ENCODE data around the gene NOTCH1. TPM values are rescaled to one million over a fixed set of nuclear protein-coding genes. Genes with fewer than 3 reads are reported as not detected.

Gene NOTCH1
- total and polyA plus RNA-seq, 2 of the 4 experiments (the other 2 are of a cell fraction) = 1.8 to 6.0 TPM

- Histone ChIP-seq H2BK15ac (ENCODE audit: low read depth, low read length) (no peak overlapping the region), H3K27ac (ENCODE audit: insufficient read depth, low read length) (no peak overlapping the region), H2BK120ac (ENCODE audit: low read depth, low read length) (no peak overlapping the region), H3K4me3 (ENCODE audit: insufficient read depth, low read depth, low read length) (peak overlapping the region; percentile 82), H4K5ac (ENCODE audit: low read depth, low read length) (no peak overlapping the region), H3K9ac (ENCODE audit: low read depth, low read length) (no peak overlapping the region), H3K18ac (ENCODE audit: low read depth, low read length) (no peak overlapping the region), H4K8ac (ENCODE audit: low read depth in 2 of 2, low read length in 2 of 2) (no peak overlapping the region), H4K20me1 (ENCODE audit: insufficient read depth, low read length) (peaks cover 48% of the 10 kb centered on the region), H3K27me3 (ENCODE audit: control insufficient read depth, insufficient read depth, low read length) (no peaks in the 10 kb centered on the region), H3K36me3 (ENCODE audit: control insufficient read depth, insufficient read depth, low read length) (peaks cover 13% of the 10 kb centered on the region; the same call in 1 of the 2 replicates), H2BK20ac (ENCODE audit: low read depth, low read length) (no peak overlapping the region), H3K56ac (ENCODE audit: extremely low read depth, insufficient read depth, low read length) (no peak overlapping the region), H2AK5ac (ENCODE audit: low read depth, low read length) (peak overlapping the region; percentile 60), H3K79me1 (ENCODE audit: low read depth in 1 of 2, low read length in 2 of 2) (peaks cover 15 to 60% of the 10 kb centered on the region in 2 experiments), H3K14ac (replicated peaks; ENCODE audit: low read depth, low read length) (no peak overlapping the region; the same call in 1 of the 2 replicates), H2BK5ac (ENCODE audit: low read depth, low read length, poor library complexity, severe bottlenecking) (no peak overlapping the region), H2AK9ac (replicated peaks; ENCODE audit: low read depth, low read length, poor library complexity) (peak overlapping the region; percentile 90), H3K23ac (ENCODE audit: low read depth, low read length) (no peak overlapping the region), H2AFZ (replicated peaks; ENCODE audit: low read length, poor library complexity) (no peak overlapping the region), H4K91ac (ENCODE audit: insufficient read depth, low read depth, low read length) (no peak overlapping the region), H3K9me3 (ENCODE audit: control insufficient read depth, insufficient read depth, low read length) (no peaks in the 10 kb centered on the region), H3K9me1 (ENCODE audit: insufficient read depth, low read length) (no peaks in the 10 kb centered on the region), H3K4ac (ENCODE audit: low read depth, low read length) (no peak overlapping the region), H3K4me1 (ENCODE audit: control insufficient read depth, insufficient read depth, low read length) (peaks cover 18% of the 10 kb centered on the region), H3K4me2 (ENCODE audit: low read depth, low read length) (peak overlapping the region; percentile 76)
- BruUV-seq (replicated peaks) = no TSS peak
- DNase-seq = no peak
- 83% methylated on average over 12 of the region's 31 CpGs; no CpG with 5 or more reads in 1 of the 2 experiments for WGBS, 2 experiments (ENCODE audit: extremely low coverage in 2 of 2, insufficient read length in 1 of 2)
- TF ChIP-seq BHLHE40 (IDR thresholded peaks at IDR 0.05; ENCODE audit: low read depth, low read length) (no peak), RFX5 (IDR thresholded peaks at IDR 0.05; ENCODE audit: low read depth, low read length) (no peak), MAZ (IDR thresholded peaks at IDR 0.05; ENCODE audit: borderline replicate concordance, low read depth, low read length) (no peak), POLR2A (IDR thresholded peaks at IDR 0.05; ENCODE audit: low read depth, low read length) (no peak), CTCF (conservative IDR thresholded peaks at IDR 0.05; ENCODE audit: low read depth, low read length) (no peak), MAFK (IDR thresholded peaks at IDR 0.05; ENCODE audit: low read depth, low read length) (no peak), FOS (IDR thresholded peaks at IDR 0.05; ENCODE audit: low read depth, low read length) (no peak), RAD21 (IDR thresholded peaks at IDR 0.05; ENCODE audit: low read length) (no peak), NFE2L2 (IDR thresholded peaks at IDR 0.05; ENCODE audit: low read depth, low read length) (no peak), CEBPB (IDR thresholded peaks at IDR 0.05; ENCODE audit: low read depth, low read length) (no peak), MXI1 (IDR thresholded peaks at IDR 0.05; ENCODE audit: borderline replicate concordance, low read depth, low read length) (no peak), RCOR1 (IDR thresholded peaks at IDR 0.05; ENCODE audit: insufficient replicate concordance, low read length) (no peak), USF2 (IDR thresholded peaks at IDR 0.05; ENCODE audit: low read depth, low read length) (no peak), CHD1 (IDR thresholded peaks at IDR 0.05; ENCODE audit: low read depth, low read length) (no peak)
- ChIA-PET CTCF (no interaction called here), POLR2A (ENCODE audit: unreplicated experiment) (no interaction called here)
- in situ Hi-C loops (cut with MboI; ENCODE audit: low sequenced_read_pairs) = no loop called here
- no peak for ATAC-seq (ENCODE audit: low read depth)
- dilution Hi-C loops (cut with HindIII; ENCODE audit: low sequenced_read_pairs, unreplicated experiment) = no loop called here
- intact Hi-C loops (cut with micrococcal nuclease) = loop anchor here (2.0 kb wide), 1 partner anchor 81 kb away; no protein-coding TSS in a partner anchor
Measured at GRCh38 chr9:136543830-136544547, 1.9 kb downstream of the NOTCH1 start.

Data from IMR-90 (cell line).